C4-2B (cell line): ENCODE results near the gene CDK9.

Experiments used
- H3K27ac ChIP-seq: fragments of 450-650 bp; 2 replicates; pipeline ENCODE4 v1.5.1; 2017
- ZFX ChIP-seq: fragments of 450-650 bp; IDR thresholded peaks from 2 replicates; pipeline ENCODE4 v1.6.1; 2017
- TF ChIP-seq, protein P1 (sequence below): fragments of 450-650 bp; conservative IDR thresholded peaks from 2 replicates; pipeline ENCODE4 v1.5.1; 2017; ENCODE audit warnings: mild to moderate bottlenecking

The CDK9 gene

GRCh38 chr9:127746959-127747569 lies 38.8 kb upstream of the CDK9 start:
- TF ChIP-seq ZFX: no peak
- TF ChIP-seq, protein P1, sequence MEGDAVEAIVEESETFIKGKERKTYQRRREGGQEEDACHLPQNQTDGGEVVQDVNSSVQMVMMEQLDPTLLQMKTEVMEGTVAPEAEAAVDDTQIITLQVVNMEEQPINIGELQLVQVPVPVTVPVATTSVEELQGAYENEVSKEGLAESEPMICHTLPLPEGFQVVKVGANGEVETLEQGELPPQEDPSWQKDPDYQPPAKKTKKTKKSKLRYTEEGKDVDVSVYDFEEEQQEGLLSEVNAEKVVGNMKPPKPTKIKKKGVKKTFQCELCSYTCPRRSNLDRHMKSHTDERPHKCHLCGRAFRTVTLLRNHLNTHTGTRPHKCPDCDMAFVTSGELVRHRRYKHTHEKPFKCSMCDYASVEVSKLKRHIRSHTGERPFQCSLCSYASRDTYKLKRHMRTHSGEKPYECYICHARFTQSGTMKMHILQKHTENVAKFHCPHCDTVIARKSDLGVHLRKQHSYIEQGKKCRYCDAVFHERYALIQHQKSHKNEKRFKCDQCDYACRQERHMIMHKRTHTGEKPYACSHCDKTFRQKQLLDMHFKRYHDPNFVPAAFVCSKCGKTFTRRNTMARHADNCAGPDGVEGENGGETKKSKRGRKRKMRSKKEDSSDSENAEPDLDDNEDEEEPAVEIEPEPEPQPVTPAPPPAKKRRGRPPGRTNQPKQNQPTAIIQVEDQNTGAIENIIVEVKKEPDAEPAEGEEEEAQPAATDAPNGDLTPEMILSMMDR: no peak
- no peak overlapping the region for H3K27ac ChIP-seq

- no peak overlapping the region for H3K27ac ChIP-seq
- TF ChIP-seq, protein P1: no peak
- TF ChIP-seq ZFX: no peak
Measured at GRCh38 chr9:127749090-127749787, 36.6 kb upstream of the CDK9 start.

- TF ChIP-seq ZFX: no peak
- TF ChIP-seq, protein P1: no peak
- no peak overlapping the region for H3K27ac ChIP-seq
Measured at GRCh38 chr9:127751269-127752054, 34.4 kb upstream of the CDK9 start.

GRCh38 chr9:127753148-127753547 lies 32.7 kb upstream of the CDK9 start:
- TF ChIP-seq, protein P1: no peak
- TF ChIP-seq ZFX: no peak
- no peak overlapping the region for H3K27ac ChIP-seq

GRCh38 chr9:127753622-127754021 lies 32.2 kb upstream of the CDK9 start:
- H3K27ac ChIP-seq: no peak overlapping the region
- TF ChIP-seq, protein P1: no peak
- TF ChIP-seq ZFX: no peak

DNA sequence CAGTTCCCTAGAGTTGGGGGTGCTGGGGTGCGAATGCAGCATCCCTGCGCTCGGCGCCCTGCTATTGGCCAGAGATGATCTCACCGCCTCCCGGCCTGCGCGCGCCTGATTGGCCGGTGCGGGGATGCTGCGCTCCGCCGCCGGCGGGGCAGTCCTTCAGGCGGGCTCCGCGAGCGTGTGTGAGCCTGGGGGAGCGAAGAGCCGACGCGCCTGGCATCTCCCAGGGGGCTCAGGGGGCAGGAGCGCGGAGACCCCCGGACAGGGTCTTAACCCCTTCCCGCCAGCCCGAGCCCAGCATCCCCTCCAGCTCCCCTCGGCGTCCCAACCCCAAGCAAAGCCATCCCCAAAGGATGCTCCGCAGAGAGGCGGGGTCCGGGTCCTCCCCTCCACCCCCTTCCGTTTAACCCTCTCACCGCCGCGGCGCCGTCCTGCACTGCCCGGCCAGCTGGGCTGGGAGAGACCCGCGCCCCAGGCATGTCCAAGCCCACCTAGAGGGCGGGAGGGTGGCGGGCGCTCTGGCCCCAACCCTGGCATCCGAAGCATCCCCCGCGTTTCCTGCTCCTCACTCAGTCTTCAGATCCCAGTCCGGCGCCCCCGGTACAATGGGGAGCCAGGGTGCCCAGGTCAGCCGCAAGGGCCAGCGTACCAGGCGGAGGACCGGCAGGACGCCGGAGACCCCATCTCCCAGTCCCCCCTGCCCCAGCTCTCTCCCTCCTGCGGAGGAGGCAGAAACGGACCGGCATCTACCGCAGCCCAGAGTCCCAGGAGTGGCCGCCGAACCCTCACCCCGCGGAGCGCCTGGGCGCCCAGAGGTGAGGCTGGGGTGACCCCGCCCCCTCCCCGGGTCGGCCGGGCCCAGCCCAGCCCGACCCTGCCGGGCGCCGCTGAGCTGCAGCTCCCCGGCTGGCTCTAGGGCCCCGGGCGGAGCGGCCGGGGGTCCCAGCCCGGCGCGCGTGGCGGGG lies 31.5 kb upstream of the CDK9 start:
- H3K27ac ChIP-seq: no peak overlapping the region
- TF ChIP-seq, protein P1: no peak
- TF ChIP-seq ZFX: no peak
